ENCODE results near the gene CNDP1.
"Not testable (repeated sequence)": the region's sequence is repeated elsewhere in the genome, so short reads cannot be mapped to it uniquely, and the experiment has no call there.

Gene CNDP1, protein sequence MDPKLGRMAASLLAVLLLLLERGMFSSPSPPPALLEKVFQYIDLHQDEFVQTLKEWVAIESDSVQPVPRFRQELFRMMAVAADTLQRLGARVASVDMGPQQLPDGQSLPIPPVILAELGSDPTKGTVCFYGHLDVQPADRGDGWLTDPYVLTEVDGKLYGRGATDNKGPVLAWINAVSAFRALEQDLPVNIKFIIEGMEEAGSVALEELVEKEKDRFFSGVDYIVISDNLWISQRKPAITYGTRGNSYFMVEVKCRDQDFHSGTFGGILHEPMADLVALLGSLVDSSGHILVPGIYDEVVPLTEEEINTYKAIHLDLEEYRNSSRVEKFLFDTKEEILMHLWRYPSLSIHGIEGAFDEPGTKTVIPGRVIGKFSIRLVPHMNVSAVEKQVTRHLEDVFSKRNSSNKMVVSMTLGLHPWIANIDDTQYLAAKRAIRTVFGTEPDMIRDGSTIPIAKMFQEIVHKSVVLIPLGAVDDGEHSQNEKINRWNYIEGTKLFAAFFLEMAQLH

GRCh38 chr18:74534150-74534969 is at the start of gene CNDP1:
TSS of gene CNDP1 (plus strand) at chr18:74534500. CDS start at chr18:74534668, 168 bp downstream.
- no peak for DNase-seq

DNA sequence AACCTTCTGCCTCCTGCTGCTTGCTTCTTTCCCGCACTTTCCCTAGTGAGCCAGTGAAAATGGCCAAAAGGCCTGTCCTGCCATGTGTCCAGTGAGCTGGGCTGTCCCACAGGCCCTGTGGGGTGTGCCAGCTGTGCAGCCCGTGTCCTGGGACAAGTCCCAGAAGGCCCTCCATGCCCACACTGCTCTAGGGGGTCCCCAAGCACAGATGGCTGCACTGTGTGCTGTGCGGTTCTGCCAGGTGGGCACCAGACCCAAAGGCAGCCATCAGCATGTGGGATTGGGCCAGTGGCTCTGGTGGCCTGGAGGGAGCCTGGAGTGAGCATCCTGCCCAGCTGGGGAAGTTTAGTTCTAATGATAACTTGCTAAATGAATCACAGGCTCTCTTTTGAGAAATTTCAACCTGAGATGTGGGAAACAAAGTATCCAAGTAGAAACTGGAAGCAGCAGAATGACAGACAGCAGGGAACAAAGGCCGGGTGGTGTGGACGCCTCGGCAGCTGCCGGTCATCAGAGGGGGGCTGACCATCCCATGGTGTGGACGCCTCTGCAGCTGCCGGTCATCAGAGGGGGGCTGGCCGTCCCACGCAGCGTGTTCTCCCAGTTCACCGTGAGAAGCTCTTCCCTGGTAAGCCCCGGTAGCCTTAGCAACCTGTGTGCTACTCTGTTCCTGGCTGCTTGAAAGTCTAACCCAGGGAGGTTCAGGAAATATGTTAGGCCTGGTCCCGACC is 48.0 kb upstream of the CNDP1 start:
- DNase-seq = no peak

DNA sequence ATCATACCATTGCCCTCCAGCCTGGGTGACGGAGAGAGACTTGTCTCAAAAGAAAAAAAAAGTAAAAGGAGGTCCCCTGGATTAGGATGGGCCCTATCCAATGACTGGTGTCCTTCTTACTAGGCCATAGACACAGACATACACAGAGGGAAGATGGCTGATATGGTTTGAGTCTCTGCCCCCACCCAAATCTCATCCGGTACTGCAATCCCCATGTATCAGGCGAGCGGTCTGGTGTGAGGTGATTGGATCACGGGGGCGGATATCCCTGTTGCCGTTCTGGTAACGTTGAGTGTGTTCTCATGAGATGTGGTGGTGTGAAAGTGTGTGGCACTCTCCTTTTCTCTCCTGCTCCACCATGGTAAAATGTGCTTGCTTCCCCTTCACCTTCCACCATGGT is 45.9 kb upstream of the CNDP1 start:
- DNase-seq = no peak

GRCh38 chr18:74488864-74489263 is 45.4 kb upstream of the CNDP1 start:
- no peak for DNase-seq

DNA sequence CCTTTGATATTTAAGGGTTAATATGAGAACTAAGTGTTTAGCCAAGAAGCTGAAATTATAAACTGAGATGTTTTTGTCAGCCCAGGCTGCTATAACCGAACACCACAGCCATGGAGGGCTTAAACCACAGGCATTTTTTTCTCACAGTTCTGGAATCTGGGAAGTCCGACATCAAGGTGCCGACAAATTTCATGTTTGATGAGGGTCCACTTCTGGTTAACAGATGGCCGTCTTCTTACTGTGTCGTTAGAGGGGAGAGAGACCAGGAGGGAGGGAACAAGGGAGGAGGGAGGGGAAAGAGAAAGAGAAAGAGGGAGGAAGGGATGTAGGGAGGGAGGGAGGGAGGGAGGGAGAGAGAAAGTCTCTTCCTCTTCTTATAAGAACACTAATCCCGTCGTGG is 44.6 kb upstream of the CNDP1 start:
- DNase-seq = no peak

- no peak for DNase-seq
These were observed 42.0 kb upstream of the CNDP1 start for GRCh38 chr18:74492259-74492658.

GRCh38 chr18:74493689-74494088 is 40.6 kb upstream of the CNDP1 start:
- DNase-seq = peak; percentile 49

GRCh38 chr18:74494514-74494913 is 39.8 kb upstream of the CNDP1 start:
- DNase-seq = no peak

GRCh38 chr18:74495581-74496507 is 38.5 kb upstream of the CNDP1 start, which contains the start of gene CNDP2:
TSS of gene CNDP2 (plus strand) at chr18:74496363. CDS start at chr18:74499974, 3,611 bp downstream.
- peak; percentile 98 for DNase-seq

- peak; percentile 30 for DNase-seq
These were observed 37.6 kb upstream of the CNDP1 start for GRCh38 chr18:74496508-74497323.

GRCh38 chr18:74497324-74497676 is 37.0 kb upstream of the CNDP1 start:
- DNase-seq = no peak

DNA sequence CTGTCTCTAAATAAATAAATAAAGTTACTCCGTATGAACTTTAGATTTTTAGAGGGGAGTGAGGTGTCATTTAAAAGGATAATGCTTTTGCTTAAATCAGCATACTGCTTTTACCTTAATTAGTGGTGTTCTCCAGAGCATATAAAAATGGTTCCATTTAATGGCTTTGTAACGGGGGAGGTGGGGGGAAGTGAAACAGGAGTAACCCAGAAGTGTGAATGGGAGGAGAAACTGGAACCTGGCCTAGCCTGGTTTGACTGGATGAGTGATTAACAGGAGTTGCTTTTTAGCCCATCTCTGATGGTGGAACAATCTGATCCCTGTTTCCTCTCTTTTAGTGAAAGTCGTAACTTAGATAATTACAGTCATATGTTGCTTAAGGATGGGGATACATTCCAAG is 36.5 kb upstream of the CNDP1 start:
- DNase-seq = no peak

- no peak for DNase-seq
These were observed 35.3 kb upstream of the CNDP1 start for GRCh38 chr18:74498712-74499627.

DNA sequence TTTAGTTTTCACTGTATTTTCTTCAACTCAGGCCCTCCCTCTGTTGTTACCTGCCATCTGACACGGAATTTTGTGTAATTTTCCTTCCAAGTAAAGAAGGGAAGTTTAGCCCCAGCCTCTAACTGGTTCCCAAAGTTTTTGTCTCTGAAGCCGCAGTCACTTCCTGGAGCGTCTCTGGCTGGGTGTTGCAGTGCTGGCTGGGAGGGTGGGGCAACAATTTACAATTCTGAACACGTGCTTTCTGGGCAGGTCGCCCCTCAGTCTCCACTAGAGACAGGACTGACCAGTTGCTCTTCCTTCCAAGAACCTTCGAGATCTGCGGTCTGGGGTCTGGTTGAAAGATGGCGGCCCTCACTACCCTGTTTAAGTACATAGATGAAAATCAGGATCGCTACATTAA is 34.7 kb upstream of the CNDP1 start:
- DNase-seq = no peak

- DNase-seq = no peak
These were observed 33.9 kb upstream of the CNDP1 start for GRCh38 chr18:74500372-74500771.

- not testable (repeated sequence) for DNase-seq
These were observed 33.5 kb upstream of the CNDP1 start for GRCh38 chr18:74500774-74501173.

- no peak for DNase-seq
These were observed 32.9 kb upstream of the CNDP1 start for GRCh38 chr18:74501386-74501785.

DNA sequence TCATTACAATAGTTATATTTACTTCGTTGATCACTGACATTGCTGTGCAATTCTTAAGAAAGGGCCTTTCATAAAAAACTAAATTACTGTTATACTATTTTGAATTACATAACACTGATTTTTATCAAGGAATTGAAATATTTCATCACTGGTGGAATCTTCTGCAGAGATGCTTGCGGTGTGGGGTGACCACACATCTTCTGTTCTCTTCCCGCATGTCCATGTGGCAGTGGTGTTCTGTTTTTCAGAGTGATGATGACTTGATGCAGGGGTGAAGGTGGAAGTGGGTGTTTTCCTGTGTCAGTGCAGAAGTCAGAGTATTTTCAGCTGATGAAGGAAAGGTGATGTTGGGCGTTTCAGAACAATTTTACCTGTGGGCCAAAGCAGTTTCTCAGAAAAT is 31.2 kb upstream of the CNDP1 start:
- DNase-seq = no peak

DNA sequence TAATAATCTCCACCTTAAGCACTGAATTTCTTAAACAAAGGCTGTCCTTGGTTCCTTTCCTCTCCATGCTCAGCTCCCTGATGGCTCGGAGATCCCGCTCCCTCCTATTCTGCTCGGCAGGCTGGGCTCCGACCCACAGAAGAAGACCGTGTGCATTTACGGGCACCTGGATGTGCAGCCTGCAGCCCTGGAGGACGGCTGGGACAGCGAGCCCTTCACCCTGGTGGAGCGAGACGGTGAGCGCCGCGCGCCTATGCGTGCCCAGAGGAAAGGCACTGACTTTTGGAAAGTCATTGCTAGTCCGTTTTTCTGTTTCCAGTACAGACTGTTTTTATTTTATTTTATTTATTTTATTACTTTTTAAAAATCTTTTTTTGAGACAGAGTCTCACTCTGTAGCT is 28.5 kb upstream of the CNDP1 start:
- no peak for DNase-seq
